ENCODE data around the gene CYP8B1.

Gene CYP8B1

DNA sequence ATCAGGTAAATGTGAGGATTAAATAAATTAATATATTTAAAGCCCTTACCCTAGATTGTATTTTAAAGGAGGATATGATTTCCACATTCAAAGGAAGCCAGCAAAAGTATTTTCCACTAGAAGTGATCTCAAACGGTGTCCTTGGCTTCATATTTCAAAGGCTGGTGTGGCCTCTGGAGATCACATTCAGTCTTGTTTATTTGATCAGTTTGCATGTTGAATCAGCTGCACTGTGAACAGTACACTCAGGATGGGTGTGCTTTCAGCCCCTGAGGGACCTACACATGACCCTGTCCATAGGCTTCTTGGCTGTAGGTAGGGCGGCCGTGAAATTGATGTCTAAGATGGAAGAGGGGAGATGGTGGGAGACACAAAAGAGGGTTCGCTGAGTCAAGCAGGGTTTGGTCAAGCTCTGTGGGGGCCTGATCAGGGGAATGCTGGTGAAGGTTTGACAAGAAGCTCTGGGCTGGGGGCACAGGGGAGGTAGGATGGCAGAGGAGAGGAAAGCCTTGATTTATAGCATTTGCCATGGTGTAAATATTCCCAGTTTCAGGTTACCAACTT lies 21.9 kb downstream of the CYP8B1 start:
- no peak for DNase-seq (ENCODE audit: extremely low read depth in 1 of 2, low read depth in 1 of 2)

DNA sequence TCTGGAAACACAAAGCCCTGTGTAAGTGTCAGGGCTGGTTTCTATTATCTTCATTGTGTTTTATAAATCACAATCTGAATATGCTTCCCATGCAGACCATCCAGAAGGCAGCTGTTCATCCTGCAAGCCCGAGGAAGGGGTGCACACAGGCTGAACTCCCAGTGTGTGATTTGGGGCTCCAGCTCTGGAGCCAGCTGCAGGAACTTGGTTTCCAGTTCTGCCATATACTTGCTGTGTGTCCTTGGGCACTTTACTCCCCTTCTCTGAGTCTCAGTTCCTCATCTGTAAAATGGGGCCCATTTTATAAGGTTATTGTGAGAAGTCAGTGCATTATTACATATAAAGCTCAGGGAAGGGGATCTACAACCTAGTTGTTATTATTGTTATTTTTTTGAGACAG lies 22.6 kb downstream of the CYP8B1 start:
- no peak for DNase-seq (ENCODE audit: extremely low read depth in 1 of 2, low read depth in 1 of 2)

DNA sequence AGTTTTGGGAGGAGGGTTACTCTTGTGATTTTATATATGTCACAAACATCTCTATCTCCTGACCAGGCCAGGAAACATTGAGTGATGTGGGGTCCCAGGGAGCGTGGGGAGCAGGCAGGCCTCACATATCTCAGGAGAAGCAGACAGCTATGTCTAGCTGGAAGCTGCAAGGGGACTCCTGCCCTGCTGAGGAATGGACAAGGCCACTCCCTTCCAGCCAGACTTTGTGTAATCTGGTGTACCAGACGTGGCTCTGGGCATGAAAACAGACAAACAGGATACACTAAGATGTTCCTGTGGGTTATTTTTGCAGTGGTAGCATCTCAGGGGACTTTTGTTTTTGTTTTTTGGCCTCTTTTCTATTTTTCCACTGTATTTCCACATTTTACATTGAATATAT lies 23.2 kb downstream of the CYP8B1 start:
- DNase-seq (ENCODE audit: extremely low read depth in 1 of 2, low read depth in 1 of 2), result no peak

DNA sequence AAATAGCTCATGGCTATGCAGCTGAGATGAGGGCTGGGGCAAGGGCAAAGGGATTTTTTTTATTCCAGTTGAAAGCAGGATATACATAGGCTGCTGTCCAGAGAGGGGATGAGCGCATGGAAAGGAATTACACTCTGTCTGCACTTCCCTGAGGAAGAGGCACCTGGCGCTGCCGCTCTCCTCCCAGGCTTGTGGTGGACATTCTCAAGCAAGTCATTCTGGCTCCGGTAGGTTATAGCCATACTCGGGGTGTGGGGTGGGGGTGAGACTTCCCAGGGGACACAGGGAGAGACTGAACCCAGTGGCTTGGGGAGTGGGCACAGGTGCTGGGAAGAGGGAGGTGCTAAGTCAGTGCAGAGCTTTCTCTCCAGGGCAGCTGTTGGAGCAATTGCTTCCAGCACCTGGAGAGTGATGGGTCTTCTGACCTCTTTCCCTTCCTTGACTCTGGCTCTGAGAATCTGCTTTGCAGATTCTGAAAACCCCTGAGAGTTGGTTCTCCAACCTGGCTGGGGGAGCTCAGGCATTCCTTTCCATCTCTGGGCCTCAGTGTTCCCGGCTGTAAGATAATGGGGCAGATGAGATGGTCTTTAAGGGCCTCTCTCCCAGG lies 24.3 kb downstream of the CYP8B1 start:
- no peak for DNase-seq (ENCODE audit: extremely low read depth in 1 of 2, low read depth in 1 of 2)

DNA sequence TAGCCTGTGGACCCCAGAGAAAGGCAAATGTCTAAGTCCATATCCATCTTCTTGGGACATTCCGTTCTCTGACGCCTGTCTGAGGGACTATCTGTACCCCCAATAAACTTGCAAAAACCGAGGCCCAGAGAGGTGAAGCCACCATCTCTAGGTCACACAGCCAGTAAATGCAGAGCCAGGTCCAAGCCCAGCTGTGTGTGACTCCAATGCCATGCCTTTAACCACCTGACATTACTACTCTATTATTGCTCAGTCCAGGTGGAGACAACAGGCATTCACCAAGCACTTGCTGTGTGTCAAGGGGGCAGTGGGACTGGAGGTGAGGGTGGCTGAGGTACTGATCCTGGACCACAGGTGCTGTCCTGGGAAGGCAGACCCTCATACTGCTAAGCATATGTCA lies 25.4 kb downstream of the CYP8B1 start:
- no peak for DNase-seq (ENCODE audit: extremely low read depth in 1 of 2, low read depth in 1 of 2)

DNA sequence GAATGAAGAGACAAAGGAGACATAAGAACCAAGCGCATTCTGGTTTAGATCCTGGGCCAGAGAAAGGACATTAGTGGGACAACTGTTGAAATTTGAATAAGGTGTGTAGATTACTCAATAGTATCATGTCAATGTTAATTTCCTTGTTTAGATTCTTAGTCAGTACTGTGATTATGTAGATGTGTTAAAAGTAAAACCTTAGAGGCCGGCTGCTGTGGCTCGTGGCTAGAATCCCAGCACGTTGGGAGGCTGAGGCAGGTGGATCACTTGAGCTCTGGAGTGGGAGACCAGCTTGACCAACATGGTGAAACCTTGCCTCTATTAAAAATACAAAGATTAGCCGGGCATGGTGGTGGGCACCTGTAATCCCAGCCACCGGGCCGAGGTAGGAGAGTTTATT lies 26.7 kb downstream of the CYP8B1 start:
- no peak for DNase-seq (ENCODE audit: extremely low read depth in 1 of 2, low read depth in 1 of 2)

DNA sequence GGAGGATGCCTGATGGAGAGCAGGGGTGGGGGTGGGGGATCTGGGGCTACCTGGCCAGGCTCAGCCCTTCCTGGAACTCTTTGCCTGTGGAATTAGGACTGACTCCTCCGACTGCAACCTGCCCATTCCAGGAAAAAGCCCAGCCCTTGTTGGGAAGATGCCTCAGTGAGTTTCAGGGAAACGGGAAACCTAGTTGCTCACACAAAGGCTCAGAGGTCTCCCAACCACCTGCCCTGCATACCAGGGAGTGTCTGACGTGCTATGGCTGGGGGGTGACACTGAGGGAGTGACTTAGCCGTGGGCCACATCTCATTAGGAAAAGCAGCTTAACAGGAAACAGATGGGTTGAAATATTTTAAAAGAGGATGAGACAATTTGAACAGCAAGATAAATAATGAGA lies 27.9 kb downstream of the CYP8B1 start:
- DNase-seq (ENCODE audit: extremely low read depth in 1 of 2, low read depth in 1 of 2), result no peak

DNA sequence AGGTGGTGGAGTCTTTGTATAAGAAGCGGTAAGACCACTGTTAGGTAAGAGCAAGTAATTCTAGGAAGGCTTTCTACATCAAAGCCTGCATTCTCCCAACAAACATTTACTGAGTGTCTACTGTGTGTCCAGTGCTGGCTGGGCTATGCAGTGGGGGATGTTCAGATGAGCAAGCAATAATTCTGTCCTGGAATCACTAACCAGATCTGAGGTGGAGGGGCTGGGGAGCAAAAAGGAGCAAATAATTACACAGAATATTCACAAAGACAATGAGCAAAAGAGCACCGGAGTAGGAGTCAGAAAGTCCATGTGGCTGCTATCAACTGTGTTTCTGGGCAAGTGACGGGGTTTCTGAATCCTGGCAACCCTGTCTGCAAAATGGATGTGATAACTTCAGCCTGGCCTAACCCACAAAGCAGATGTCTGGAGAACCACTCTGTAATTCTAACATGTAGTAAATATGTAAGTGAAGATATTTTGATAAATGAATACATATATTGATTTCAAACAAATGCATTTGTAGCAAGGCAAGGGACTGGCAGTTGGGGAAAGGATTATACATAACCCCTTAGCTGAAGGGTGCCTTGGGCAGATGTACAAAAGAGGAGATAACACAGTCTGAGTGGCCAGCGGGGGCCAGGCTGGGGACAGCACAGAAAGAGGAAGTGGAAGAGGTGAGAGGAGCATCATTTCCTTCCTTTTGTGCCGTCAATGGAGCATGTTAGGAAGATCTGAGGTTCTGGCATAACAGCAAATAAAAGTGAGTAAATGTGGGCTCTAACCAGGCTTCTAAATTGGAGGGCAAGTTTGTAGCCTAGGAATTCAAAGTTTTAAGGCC lies 28.8 kb downstream of the CYP8B1 start:
- no peak for DNase-seq (ENCODE audit: extremely low read depth in 1 of 2, low read depth in 1 of 2)

DNA sequence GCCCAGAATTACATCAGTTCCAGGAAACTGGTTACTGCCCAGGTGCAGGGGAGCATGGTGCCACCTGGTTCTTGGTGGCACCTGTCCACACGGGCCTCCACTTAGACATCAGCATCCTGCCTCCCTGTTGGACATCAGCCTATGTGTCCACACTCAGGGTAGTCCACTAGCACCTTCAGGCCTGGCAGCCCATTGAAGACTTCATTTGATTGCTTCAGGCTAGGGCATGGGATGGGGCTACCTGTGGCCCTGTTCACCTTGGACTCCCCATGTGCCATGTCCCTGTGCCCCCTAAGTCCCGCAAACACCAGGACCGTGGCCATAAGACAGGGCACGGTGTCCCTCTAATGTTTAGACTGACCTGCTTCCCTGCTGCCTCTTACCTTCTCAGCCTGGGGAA lies 30.9 kb downstream of the CYP8B1 start:
- no peak for DNase-seq (ENCODE audit: extremely low read depth in 1 of 2, low read depth in 1 of 2)

DNA sequence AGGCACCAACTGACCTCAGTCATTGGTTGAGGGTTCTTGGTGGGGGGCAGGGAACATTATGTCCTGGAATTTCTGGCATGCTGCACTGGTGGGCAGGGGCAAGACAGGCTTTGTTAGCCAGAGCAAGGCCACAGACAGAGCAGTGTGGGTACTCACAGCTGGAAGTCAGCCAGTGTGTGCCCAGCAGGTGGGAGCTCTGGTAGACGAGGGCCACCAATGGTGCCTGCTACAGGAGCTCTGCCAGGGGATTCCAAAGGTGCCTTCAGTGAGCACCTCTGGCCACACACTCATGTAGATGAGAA lies 31.3 kb downstream of the CYP8B1 start:
- no peak for DNase-seq (ENCODE audit: extremely low read depth in 1 of 2, low read depth in 1 of 2)

DNA sequence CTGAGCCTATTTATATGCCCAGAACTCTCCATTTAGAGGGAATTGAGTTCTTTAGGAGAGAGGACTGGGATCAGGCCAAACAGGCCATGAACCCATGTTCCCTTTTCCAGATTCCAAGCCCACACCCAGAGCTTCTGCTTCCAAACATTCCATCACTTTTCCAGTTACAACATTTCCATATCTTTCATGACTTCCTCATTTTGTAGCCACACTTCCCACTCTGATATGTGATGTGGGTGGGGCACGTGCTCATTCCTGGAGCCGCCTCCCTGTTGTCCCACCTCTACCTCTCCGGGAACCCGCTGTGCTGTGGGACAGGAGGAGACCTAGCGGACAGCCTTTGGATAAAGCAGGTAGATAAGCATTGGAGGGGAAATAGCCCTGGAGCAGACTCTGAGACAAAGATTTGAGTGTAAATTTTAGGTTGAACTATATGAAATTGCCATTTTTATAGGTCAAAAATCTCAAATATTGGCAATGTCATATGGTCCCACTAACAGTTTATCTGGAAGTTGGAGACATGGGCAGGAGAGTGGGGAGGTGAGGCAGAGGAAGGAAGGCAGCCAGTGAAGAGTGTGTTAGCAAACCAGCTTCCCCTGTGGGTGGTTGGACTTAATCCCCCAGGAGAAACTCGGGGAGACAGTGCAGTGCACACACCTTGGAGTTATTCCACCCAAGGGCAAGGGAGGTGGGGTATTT lies 31.8 kb downstream of the CYP8B1 start:
- no peak for DNase-seq (ENCODE audit: extremely low read depth in 1 of 2, low read depth in 1 of 2)

DNA sequence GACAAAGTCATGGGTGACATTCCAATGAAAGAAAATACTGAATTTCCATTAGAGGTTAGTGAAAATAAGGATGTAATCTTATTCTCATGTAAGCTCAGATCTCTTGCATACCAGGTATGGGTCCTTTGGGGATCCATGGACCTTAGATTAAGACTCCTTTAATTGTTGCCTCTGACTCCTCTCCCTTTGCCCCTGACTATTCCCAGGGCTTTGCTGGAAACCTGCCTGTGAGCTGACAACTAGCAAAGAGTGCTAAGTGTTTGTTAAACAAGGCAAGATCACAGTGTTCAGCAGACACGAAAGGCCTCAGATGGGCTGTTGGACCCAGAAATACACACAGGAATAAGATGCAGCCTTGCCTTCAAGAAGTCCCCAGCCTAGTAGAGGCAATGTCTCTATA lies 34.3 kb downstream of the CYP8B1 start:
- no peak for DNase-seq (ENCODE audit: extremely low read depth in 1 of 2, low read depth in 1 of 2)

DNA sequence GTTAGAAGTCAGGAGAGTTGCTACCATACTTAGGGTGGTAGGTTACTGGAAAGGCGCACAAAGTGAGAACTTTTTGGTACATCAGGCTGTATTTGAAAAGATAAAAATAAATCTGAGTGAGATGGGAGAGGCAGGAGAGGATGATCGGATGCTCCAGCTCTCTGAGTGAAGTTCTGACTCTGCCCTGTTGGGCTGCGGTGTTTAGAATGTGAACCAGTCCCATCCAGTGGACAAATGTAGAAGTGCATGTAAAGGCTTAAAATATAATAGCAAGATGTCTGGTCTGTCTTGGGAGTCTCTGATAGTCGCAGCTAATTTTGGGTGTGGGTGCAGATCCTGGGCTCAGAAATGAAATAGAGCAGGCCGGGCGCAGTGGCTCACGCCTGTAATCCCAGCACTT lies 36.1 kb downstream of the CYP8B1 start:
- DNase-seq (ENCODE audit: extremely low read depth in 1 of 2, low read depth in 1 of 2), result no peak

DNA sequence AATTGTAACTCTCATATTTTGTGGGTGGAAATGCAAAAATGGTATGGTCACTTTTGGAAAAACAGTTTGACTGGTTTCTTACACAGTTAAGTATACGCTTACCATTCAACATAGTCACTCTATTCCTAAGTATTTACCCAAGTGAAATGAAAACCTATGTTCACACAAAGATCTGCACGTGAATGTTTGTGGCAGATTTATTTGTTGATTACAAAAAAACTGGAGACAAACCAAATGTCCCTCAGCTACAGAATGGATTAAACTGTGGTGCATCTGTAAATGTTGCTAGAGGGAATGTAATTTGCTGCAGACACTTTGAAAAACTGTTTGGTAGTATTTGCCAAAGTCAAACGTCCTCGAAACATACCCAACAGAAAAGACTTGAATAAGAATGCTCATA lies 37.1 kb downstream of the CYP8B1 start:
- no peak for DNase-seq (ENCODE audit: extremely low read depth in 1 of 2, low read depth in 1 of 2)

DNA sequence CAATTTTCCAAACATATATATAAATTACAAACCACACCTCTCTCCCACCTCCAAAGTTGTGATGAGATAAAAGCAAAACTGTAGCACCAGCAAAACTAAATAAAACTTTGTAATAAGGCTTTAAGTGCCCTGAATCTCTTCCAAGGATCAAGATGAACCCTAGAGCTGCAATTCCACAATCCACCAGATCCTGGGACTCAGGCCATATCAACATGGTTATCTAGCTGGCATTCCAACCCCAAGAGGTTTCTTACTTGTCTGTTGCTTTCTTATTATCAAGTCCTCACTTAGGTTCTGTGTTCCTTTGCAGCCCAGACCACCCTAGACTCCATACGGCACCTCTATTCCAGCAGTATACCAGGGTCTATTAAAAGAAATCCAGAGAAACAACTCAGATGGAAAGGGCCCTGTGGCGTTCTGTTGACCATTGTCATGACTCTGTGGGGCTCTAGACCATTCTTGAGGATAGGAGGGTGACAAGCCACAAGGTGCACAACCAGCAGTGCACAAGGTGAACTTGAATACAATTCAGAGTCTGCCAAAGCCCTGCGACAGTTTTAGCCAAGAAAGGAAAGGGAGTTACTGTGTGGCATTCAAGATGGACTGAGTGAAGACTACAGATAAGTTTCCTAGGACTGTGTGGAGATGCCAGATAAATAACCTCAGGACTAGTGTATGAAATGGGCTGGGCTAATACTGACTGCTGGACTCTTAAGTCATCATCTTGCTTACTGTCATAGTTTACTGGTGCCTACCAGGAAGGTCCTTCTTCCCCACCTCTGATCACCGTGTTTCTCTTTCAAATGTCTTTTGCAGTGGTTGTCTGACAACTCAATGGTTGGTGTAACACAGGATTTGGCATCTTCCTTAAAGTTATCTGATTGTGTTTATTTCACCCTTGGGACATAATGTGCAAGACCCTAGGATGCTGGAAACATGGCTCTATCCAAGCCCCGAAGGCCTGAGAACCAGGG lies 39.2 kb downstream of the CYP8B1 start:
- no peak for DNase-seq (ENCODE audit: extremely low read depth in 1 of 2, low read depth in 1 of 2)

DNA sequence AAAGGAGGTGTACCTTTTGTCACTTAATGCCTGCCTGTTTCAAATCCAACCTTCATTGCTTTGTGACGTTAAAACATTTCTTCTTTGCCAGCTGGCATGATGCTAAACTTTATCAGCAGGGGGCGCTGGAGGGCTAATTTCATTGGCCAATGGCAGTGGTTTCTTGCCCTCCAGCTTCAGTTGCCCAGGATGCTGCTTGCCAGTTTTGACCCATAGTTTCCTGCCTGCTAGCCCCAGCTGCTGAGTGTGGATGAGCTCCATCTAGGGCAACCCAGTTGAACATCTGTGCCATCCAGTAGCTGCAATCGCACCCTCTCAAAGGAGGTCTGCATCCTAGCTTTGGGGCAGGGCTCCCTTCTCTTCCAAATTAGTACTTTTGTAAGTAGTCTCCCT lies 44.4 kb downstream of the CYP8B1 start:
- peak; percentile 28 to 57 for DNase-seq (ENCODE audit: extremely low read depth in 1 of 2, low read depth in 1 of 2)

DNA sequence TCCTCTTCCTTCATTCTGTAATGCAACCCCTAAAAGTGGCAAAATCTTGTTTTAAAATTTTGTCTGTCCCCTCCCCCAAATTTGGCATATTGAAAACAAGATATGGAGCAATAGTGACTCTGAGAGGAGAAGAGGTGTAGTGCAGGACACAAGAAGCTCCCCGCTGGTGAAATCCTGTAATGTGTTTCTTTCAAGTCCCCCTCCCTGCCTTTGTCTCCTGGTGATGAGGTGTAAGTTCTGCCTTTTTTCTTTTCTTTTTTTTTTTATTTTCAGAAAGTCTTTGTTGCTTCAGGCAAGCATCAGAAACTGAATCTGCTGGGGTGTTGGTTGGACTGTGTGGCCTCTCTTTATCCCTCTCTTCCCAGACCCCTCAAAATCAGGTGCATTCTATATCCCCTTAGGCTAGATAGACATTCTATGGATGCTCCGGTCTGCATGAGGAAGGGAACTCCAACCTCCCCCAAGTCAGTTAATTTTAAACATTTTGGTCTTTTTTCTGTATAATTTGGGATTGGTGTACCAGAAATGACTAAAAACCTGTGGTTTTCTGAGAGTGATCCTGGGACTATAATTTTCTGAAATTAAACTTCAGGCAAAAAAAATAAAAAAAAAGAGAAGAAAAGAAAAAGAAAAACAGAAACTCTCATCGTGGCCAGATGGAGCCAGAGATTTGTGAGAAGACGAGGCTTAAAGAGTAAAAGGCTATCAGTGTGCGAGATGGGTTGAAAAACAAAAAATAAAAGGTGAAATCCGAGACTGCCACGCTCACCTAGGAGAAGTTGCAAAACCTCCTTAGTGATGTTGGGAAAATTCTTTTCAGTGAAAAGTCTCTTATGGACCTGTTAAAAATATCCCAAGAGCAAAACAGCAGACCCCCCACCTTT lies 45.0 kb downstream of the CYP8B1 start:
- no peak for DNase-seq (ENCODE audit: extremely low read depth in 1 of 2, low read depth in 1 of 2)

DNA sequence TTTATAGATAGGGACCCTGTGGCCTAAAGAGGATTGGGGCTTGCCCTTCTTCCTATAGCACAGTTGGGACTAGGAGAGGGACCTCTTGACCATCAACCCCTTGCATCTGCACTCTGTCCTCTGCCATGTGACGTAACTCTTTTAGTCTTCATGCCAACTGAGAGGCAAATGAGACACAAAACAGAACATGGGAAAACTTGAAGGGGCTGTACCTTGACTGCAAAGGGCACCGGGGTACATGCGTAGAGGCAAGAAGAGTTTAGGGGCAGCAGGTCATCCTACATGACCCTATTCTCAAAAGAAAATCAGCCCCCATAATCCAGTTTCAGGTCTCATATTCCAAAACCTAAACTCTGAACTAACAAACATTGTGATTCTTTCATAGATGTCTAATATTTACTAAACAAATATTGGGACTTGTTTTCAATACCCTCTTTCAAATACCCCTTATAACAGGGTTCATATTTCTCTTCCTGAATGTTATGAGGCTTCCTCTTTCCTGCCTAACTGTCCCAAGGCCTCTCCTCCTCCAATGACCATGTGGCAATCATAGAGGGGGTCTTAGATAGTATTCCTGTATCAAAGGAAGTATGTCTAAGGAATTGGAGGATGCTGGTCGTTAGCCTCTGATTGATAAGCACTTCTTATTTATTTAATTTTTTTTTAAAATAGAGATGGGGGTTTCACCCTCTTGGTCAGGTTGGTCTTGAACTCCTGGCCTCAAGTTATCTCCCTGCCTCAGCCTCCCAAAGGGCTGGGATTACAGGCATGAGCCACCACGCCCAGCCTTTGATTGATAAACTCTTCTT lies 45.8 kb downstream of the CYP8B1 start:
- DNase-seq (ENCODE audit: extremely low read depth in 1 of 2, low read depth in 1 of 2), result no peak

DNA sequence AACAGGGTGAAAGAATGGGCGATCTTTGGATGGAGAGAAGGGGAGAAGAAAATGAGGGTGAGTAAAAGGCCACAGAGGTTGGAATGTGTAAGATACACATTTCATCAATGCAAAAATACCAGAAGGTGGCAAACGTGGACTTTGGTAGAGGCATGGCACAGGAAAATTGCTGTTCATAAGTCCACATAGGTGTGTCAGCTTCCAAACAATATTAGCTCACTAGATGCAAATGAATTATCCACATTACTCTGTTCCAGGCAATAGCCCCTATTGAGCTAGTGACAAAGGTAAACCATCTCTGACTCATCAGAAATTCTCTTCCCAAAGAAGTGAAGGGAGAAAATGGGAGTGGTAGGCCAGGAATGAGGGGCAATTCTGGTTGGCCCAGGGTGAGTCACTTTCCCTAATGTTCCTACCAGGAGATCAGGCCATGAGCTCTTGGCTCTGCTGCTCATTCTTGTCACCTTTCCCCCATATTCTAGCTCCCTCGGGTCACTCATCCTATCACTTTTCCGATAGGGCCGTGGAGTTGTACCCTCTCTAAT lies 46.5 kb downstream of the CYP8B1 start:
- DNase-seq (ENCODE audit: extremely low read depth in 1 of 2, low read depth in 1 of 2), result no peak

All from activated CD8-positive, alpha-beta memory T cell treated with anti-CD3 and anti-CD28 coated beads for 1 hour (primary cell).